ENCODE data around the gene PDZD2. TPM values are rescaled to one million over a fixed set of nuclear protein-coding genes. Genes with fewer than 3 reads are reported as not detected.

Gene PDZD2
- polyA plus RNA-seq, 3 donors: 0.10 TPM; not detected in 2

GRCh38 chr5:32072054-32072453 lies 433.1 kb downstream of the PDZD2 start:
- no peak for DNase-seq
- peaks cover 0 to 2% (median 0%) of the 10 kb centered on the region in 3 donors for H3K27me3 Mint-ChIP-seq (ENCODE audit: low read depth in 3 of 3)
- Histone ChIP-seq H3K9me3 (replicated peaks in 1 of 2; ENCODE audit: control insufficient read depth in 1 of 2, insufficient read depth in 1 of 2, low read length in 2 of 2) (no peaks in the 10 kb centered on the region), H3K4me2 (replicated peaks; ENCODE audit: extremely low read depth, low read length, poor library complexity, severe bottlenecking) (no peak overlapping the region), H3K4me3 (replicated peaks in 1 of 3; ENCODE audit: low read depth in 2 of 3, low read length in 3 of 3) (no peak overlapping the region), H4K20me1 (ENCODE audit: insufficient read depth, low read length) (no peaks in the 10 kb centered on the region), H3K27me3 (ENCODE audit: control insufficient read depth in 2 of 2, insufficient read depth in 2 of 2, low read length in 2 of 2) (no peaks in the 10 kb centered on the region), H3K4me1 (ENCODE audit: control insufficient read depth in 1 of 2, insufficient read depth in 2 of 2, low read length in 2 of 2) (no peaks in the 10 kb centered on the region), H3K36me3 (replicated peaks in 1 of 2; ENCODE audit: control insufficient read depth in 1 of 2, insufficient read depth in 2 of 2, low read length in 2 of 2) (no peaks in the 10 kb centered on the region), H3K27ac (ENCODE audit: low read depth in 1 of 2, low read length in 2 of 2) (no peak overlapping the region), H3K79me2 (ENCODE audit: insufficient read depth, low read length) (no peaks in the 10 kb centered on the region), H3K9ac (ENCODE audit: insufficient read depth, low read length, poor library complexity, severe bottlenecking) (no peak overlapping the region), H2AFZ (ENCODE audit: insufficient read depth, low read depth, low read length, poor library complexity, severe bottlenecking) (no peak overlapping the region)
- intact Hi-C loops (cut with micrococcal nuclease): no loop called here
- H3K27ac Mint-ChIP-seq: no peak overlapping the region
- H3K36me3 Mint-ChIP-seq: no peaks in the 10 kb centered on the region
- no peak for TF ChIP-seq CTCF (IDR thresholded peaks at IDR 0.05)
- H3K4me1 Mint-ChIP-seq: no peaks in the 10 kb centered on the region
- H3K9me3 Mint-ChIP-seq: no peaks in the 10 kb centered on the region
- no peak overlapping the region for H3K4me3 Mint-ChIP-seq
- over 99% methylated on average over 11 of the region's 14 CpGs for WGBS (ENCODE audit: insufficient coverage)

- H3K36me3 Mint-ChIP-seq: no peaks in the 10 kb centered on the region
Measured at GRCh38 chr5:32074401-32074800, 435.5 kb downstream of the PDZD2 start.

More at GRCh38 chr5:32074401-32074800, 435.5 kb downstream of the PDZD2 start:
- TF ChIP-seq CTCF (IDR thresholded peaks at IDR 0.05): no peak
- Mint-ChIP-seq H3K4me3 (no peak overlapping the region), H3K27ac (no peak overlapping the region), H3K27me3 (ENCODE audit: low read depth in 3 of 3) (peaks cover 0 to 2% (median 0%) of the 10 kb centered on the region in 3 donors), H3K4me1 (no peaks in the 10 kb centered on the region), H3K9me3 (no peaks in the 10 kb centered on the region)
- no peak for DNase-seq
- Histone ChIP-seq H2AFZ (ENCODE audit: insufficient read depth, low read depth, low read length, poor library complexity, severe bottlenecking) (no peak overlapping the region), H3K36me3 (replicated peaks in 1 of 2; ENCODE audit: control insufficient read depth in 1 of 2, insufficient read depth in 2 of 2, low read length in 2 of 2) (no peaks in the 10 kb centered on the region), H3K27me3 (ENCODE audit: control insufficient read depth in 2 of 2, insufficient read depth in 2 of 2, low read length in 2 of 2) (no peaks in the 10 kb centered on the region), H4K20me1 (ENCODE audit: insufficient read depth, low read length) (no peaks in the 10 kb centered on the region), H3K27ac (ENCODE audit: low read depth in 1 of 2, low read length in 2 of 2) (no peak overlapping the region), H3K4me1 (ENCODE audit: control insufficient read depth in 1 of 2, insufficient read depth in 2 of 2, low read length in 2 of 2) (no peaks in the 10 kb centered on the region), H3K9ac (ENCODE audit: insufficient read depth, low read length, poor library complexity, severe bottlenecking) (no peak overlapping the region), H3K4me3 (replicated peaks in 1 of 3; ENCODE audit: low read depth in 2 of 3, low read length in 3 of 3) (no peak overlapping the region), H3K4me2 (replicated peaks; ENCODE audit: extremely low read depth, low read length, poor library complexity, severe bottlenecking) (no peak overlapping the region), H3K79me2 (ENCODE audit: insufficient read depth, low read length) (no peaks in the 10 kb centered on the region), H3K9me3 (replicated peaks in 1 of 2; ENCODE audit: control insufficient read depth in 1 of 2, insufficient read depth in 1 of 2, low read length in 2 of 2) (no peaks in the 10 kb centered on the region)
- intact Hi-C loops (cut with micrococcal nuclease): no loop called here
- 81% methylated on average over 4 of the region's 5 CpGs for WGBS (ENCODE audit: insufficient coverage)

Data from CD14-positive monocyte (primary cell).